HG03045 (cell line): ENCODE results near the gene ADCY3.
"Not testable (repeated sequence)": the region's sequence is repeated elsewhere in the genome, so short reads cannot be mapped to it uniquely, and the experiment has no call there.

ENCODE experiments used
- ATAC-seq: cut with Tn5 transposase; IDR thresholded peaks from one replicate; pipeline ENCODE4 v1.9.1; 2021; ENCODE audit warnings: mild to moderate bottlenecking, moderate library complexity; ENCODE audit not compliant: unreplicated experiment

The ADCY3 gene

DNA sequence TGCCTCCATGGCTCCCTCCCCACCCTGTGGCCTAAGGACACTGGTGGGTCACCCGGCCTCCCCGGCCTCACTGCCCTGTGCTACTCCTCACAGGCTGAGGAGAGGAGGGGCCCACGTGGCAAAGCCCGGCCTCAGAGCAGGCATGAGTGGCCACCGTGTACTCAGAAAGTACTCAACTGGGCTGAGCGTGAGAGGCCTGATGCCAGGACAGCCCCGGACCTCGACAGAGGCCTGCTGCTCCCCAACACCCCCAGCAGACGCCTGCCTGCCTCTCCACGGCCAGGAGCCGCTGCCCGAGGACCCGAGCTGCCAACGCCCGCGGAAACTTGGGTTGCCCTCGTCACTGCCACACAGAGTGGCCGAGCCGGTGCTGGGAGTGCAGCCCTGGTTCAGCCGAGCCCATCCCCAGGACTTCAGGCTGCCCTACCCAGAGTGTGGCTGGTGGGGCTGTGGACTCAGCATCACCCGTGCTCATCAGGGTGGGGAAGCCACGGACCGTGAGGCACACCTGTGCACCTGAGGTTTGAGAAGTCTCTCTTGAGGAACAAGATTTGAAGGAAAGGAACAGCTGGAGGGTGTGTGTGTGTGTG, 67.5 kb downstream of the ADCY3 start:
- ATAC-seq = no peak

DNA sequence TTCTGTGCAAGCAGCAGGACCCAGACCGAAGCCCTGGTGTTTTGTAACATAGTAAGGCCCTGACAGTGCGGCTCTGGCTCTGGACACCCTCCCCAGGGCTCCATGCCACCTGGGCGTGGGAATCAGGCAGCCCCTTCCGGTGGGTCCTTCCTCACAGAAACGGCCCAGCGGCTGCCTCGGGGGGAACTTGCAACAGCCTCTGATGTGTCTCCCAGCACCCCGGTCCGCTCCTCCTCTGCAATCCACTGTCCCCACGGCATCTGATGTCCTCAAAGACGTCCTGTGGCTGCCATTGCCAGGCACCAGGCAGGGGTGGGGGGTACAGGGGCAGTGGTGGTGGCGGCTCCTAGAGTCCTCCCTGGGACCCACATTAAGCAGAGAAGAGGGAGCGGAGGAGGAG, 68.0 kb downstream of the ADCY3 start:
- no peak for ATAC-seq

DNA sequence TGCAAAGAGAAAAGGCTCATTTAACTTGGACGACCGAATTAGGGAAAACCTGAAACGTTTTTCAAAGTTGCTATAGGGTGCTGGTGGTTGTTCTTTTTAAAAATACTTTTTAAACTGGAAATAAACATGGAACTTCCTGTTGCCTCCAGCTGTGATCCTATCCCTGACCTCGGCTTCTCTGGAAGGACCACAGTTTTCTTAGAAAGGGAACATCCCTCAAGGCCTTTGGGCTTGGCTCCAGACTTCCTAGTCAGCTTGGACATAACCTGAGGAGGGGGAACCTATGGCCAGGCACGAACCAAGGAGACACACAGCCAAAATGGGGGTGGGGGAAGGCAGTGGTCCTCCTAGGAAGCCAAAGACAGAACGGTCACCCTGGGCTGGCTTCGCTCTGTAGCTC, 69.1 kb downstream of the ADCY3 start:
- no peak for ATAC-seq

DNA sequence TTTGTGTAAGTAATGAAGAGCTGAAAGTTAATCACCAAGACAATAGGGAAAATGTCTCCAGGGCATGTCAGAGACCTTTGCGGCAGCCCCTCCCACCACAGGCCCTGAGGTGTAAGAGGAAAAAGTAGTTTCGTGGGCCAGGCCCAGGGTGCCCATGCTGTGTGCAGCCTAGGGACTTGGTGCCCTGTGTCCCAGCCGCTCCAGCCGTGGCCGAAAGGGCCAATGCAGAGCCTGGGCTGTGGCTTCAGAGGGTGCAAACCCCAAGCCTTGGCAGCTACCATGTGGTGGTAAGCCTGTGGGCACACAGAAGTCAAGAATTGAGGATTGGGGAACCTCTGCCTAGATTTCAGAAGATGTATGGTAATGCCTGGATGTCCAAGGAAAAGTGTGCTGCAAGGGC, 74.3 kb downstream of the ADCY3 start:
- ATAC-seq = no peak

DNA sequence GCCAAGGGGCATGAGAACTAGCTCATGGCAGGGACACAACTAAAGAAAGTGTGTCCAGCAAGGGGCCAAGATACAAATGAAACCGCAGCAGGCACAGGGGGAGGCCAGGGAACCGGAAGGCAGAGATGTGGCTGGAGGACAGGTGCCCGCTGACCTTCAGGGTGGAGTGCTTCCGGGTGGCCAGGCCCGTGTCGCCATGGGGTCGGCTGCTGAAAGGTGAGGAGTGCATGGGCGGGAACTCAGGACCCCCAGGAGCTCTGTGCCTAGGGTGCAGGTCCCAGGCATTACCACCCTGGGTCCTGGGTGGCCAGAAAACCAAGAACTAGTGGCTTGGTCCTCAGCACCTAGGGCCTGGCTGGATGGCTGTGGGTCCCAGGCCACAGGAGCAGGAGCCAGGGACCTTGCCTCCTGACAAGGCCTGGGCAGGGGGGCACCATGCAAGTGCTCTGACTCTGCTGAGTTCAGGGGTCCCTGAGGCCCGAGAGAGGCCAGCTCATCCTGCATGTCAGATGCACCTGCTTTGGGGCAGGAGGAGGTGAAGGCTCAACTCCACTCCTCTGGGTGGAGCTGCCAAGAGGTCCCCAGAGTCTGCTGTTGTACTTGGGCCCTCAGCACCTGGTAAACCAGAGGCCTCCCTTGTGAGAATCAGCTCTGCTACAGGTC, 75.9 kb downstream of the ADCY3 start:
- no peak for ATAC-seq

DNA sequence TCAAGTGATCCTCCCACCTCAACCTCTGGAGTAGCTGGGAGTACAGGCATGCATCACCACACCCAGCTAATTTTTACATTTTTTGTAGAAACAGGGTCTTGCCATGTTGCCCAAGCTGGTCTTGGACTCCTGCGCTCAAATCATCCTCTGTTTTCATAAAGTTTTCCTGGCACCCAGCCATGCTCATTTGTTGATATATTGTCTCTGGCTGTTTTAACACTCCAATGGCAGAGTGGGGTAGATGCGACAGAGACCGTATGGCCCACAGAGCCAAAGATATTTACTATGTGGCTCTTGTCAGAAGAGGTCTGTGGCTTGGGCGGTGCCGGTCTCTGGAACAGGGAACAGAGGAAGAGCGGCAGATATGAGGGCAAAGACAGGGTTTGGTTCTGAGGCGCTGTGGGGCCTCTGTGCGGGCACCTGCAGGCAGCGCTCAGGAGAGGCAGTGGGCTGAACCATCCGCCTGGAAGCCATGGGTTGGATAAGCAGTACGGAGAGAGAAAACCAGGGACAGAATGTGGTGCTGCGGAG, 76.6 kb downstream of the ADCY3 start:
- ATAC-seq = no peak

DNA sequence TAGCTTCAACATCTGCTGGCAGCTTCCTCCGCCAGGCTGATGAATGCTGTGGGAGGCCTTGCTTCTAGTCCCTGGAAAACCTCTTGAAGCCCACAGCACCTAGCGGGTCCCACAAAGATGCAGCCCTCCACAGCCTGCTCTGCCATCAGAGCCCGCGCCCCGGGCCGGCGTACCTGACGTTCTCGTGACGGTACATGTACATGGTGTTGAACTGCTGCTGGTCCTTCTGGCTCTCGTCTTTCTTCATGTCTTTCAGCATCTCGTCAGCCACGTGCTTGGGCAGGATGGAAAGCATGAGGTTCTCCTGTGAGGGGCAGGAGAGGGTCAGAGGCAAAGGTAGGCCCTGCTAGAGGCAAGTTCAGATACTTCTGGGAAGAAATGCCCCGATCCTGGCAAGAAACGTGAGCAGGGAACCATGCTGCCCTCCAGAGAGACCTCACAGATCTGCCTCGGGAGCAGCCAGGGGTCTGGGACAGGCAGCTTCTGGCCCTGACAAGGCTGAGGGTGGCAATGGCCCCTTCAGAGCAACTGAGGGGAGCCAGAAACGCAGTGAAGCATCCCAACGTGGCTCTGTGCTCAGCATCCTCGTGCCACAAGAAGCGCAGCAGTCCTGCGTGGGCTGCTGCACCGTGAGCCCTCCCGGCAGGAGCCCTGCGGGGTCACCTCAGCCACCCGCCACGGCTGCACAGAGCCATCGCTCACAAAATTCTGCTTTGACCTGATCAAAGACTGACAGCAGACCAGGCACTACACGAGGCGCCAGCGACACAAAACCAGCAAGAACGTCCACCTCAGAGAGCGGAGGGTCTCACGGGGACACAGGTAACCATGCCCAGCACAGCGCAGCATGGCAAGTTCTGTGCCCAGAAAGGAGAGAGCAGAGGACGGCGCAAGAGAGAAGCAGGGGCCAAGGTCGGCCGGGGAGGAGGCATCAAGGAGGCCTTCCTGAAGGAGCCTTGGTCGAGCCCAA, 77.7 kb downstream of the ADCY3 start:
- no peak for ATAC-seq

DNA sequence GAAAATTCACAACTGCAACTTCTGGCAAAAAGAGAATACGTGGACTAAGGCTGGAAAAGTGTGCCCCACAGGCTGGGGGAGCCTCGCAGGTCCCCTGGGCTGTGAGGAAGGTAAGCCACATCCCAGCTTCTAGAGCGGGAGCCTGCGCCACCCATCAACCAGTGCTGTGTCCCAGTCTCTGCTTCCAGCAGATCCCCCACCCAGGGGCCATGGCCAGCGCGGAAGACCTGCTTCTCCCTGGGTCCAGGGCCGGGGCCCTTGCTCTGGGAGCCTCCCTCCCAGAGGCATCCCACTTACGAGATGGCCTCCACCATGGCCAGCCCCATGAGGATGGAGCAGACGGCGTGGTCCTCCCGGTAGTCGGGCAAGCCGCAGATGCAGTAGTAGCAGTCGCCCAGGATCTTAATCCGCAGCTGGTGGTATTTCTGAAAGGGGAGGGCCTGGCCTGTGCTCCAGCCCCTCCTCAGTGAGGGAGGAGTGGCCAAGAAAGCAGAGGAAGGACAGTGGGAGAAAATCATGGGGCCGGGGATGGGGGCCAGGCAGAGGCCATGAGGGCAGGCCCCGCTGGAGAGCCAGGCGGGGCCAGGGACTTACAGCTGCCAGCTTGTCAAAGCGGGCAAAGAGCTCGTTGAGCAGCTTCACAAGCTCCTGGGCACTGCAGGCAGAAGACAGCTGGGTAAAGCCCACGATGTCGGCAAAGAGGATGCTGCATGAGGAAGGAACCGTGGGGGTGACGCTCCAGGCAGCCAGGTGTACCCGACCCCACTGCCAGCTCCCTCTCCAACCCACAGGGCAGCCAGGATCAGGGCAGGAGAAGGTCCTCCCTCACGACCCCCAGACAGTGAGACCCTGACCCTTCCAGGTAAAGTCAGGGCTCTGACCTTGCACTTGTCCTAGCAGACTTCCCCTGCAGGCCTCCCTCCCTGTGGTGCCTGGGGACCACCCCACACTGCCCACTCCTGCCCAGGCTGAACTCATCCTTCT, 78.8 kb downstream of the ADCY3 start:
- no peak for ATAC-seq

DNA sequence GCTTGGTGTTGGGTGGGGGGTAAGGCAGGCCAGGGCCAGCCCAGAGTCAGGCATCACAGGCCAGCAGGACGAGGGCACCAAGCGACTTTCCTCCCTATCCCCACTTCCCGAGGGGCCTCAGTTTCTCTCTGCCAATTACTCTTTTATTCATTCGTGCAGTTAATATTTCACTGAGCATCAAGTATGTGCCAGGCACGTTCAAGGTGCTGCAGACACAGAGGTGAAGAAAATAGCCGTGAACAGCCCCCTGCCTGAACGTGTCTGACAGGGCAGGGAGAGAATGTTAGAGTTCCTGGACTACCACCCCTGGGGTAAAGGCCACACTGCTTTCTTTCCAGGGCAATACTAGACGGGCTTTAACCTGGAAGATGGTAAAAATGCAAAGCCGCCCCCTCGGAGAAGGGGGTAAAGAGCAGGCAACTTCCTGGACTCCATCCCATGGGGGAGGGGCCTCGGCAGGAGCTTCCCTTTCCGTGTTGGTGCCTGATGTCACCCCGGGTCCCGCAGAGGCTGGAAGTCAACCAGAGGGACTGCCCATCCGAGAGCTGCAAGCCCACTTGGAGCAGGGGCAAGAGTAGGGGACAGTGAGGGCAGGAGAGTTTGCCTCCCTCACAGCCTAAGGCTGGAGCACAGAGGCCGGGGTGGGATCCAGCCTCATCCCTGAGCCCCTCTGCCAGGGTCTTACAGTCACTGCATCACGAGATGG, 79.7 kb downstream of the ADCY3 start:
- ATAC-seq = no peak

DNA sequence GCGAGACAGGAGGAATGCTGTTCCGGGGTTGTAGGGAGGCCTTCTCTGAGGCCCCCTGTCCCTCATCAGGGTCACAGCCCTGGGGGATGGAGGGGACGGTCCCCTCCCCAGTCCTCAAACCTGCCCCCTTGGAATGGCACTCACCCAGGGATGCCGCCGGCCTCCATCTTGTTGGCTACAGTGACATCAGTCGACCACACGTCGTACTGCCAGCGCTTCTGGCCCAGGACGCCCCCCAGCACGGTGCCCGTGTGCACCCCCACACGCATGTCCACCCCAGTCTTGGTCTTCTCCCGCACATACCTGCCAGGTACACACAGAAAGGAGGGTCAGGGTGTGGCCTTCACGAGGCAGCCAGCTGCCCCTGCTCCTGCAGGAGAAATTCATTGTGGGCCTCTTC, 80.3 kb downstream of the ADCY3 start:
- ATAC-seq = no peak

DNA sequence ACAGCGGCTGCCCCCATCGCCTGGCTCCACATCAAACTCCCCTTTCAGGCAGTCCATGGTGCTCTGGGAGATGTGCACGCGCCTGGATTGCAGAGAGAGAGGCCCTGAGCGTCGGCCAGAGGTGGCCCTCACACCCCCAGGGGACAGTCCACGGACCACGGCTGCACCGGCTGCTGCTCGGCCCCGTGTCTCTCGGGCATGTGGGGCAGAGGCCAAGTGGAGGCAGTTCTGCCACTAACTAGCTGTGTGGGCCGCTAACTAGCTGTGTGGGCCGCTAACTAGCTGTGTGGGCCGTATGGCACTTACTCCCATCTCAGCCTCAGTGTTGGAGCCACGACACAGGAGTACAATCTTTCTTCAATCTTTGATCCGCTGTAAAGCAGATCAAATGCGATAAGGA, 81.5 kb downstream of the ADCY3 start:
- no peak for ATAC-seq

DNA sequence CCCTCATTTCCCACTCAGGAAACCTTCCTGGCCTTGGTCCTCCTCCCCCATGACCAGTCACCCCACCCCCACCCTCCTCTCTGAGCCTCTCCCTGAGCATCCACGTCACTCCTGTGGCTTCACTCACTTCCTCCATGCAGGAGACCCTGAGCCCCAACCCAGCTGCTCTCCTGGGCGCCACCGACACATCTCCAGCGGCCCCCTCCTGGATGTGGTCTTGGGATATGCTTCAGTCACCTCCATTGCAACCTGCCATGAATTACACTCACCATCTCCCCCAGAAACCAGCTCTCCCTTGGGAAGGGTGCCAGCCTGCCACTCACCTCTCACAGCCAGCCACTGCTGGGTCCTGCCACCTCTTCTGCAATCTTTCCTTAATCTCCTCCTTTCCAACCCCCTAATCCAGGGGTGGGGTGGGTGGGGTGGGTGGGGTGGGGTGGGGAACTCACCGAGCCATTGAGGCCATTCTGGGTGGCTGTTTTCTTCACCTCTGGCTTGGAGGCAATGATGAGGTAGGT, 82.0 kb downstream of the ADCY3 start:
- ATAC-seq = no peak

DNA sequence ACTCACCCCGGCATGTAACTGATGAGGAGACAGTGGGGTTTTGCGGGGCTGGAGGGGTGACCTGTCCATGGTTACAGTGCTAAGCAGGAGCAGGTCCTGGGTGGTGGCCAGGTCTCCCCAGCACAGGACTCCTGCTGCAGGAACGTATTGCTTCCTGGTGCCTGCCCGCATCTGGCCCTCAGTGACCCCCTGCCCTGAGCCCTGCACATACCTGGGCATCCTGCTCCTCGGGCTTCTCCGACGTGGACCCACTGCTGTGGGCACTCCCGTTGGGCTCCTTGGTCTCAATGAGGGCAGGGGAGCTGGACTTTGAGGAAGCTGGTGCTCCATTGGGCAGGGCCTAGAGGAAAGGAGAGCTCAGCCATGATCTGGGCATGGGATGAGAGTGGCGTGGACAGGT, 83.3 kb downstream of the ADCY3 start:
- no peak for ATAC-seq

DNA sequence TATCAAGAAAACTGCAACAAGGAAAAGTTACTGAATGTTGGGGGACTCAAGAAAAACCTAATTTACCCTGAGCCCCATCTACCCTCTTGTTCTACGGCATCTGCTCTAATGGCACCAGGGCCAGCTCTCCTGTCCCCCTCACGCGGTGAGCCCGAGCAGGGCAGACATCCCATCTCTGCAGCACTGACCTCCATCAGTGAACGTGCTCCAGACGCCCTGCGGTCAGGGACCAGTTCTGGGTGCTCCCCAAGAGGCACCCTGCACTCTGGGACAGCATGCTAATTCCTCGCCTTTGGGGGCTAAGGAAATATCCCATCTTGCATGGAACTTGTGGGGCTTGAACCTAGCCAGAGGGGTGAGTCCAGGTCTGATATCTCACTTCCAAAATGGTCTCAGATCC, 83.8 kb downstream of the ADCY3 start:
- no peak for ATAC-seq

DNA sequence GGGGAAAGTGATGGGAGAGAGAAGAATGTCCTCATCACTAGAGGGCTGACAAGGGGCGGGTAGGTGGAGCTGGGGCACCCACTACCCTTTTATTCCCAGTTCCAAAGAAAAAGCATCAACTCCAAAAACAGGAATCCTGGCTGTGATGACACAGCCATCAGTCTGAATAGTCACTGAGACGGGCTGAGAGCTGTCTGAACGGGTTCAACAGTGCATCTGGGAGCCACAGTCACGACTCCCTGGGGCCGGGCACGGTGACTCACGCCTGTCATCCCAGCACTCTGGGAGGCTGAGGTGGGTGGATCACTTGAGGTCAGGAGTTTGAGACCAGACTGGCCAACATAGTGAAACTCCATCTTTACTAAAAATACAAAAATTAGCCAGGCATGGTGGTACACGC, 84.6 kb downstream of the ADCY3 start:
- ATAC-seq = not testable (repeated sequence)

DNA sequence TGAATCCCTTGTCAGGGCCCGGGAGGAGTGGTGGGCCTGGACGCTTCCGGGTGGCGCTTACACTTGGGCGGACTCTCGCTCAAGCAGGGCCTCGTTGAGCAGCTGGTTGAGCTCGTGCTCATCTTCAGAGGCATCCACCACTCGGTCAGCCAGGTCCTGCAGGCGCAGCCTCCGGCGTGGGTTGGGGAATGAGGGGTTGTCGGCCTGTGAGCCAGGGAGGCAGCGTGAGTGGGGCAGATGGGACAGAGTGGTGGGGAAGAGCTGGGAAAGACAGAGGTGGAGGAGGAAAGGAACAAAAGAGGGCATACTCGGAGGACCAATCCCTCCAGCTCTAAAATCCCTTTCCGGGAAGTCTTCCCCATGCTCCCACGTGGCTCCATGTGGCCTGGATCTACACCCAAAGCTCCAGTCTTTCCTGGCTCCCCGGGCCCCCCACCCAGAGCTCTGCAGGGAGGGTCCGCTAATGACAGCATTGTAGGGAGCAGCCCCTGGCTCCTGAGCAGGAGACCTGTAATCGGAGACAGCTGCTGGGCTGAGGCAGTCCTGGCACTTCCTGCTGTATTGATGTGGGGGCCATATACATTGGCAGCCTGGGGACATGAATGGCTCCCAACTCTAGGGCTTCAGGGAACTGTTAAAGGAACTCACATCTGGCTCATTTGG, 85.2 kb downstream of the ADCY3 start:
- ATAC-seq = no peak

DNA sequence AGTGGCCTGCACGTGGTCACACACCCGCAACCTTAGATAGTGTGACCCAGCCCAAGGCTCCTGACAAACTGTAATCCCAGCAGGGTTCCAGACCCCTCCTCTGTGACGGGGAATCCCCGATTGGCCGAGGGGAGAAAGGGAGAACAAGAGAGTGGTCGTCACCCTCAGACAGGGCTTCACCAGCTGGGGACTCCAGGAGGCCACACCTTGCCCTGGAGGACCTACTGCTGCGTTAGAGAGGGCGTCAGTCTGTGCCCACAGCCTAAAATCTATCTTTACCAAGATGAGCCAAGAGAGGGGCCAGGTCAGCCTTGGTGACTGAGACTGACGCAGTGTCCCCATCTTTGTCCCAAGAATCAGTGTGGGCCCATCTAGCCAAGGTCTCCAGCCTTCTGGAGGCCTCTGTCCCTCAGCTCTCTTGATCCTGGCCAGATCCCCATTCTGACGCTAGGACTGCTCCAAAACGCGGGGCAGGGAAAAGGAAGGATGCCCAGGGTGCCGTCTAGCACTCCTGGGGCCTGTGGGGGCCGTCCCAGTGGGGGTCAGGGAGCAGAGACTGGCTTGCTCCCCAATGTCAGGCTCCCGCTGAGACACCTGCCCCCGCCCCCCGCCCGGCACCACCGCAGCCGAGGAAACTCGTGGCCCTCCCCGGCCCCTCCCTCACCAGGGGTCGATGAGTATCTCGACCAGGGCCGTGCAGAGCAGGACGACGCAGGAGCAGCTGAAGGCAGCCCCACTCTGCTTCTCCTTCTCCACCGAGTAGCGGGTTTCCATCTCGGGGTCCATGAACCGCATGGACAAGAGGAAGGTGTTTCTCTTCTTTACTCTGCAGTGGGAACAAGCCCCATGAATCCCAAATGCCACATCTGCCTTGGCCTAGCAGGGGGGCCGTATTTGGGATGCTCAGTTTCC, 86.0 kb downstream of the ADCY3 start:
- ATAC-seq = no peak
